Measurements from ENCODE around the gene MPZL3. TPM values are rescaled to one million over a fixed set of nuclear protein-coding genes. Genes with fewer than 3 reads are reported as not detected.

The MPZL3 gene, protein sequence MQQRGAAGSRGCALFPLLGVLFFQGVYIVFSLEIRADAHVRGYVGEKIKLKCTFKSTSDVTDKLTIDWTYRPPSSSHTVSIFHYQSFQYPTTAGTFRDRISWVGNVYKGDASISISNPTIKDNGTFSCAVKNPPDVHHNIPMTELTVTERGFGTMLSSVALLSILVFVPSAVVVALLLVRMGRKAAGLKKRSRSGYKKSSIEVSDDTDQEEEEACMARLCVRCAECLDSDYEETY
- total RNA-seq (2022; extraction: Qiagen RNA extraction; ENCODE audit: low read depth): 0.19 to 0.50 TPM (median 0.31 TPM) in 5 replicates

DNA sequence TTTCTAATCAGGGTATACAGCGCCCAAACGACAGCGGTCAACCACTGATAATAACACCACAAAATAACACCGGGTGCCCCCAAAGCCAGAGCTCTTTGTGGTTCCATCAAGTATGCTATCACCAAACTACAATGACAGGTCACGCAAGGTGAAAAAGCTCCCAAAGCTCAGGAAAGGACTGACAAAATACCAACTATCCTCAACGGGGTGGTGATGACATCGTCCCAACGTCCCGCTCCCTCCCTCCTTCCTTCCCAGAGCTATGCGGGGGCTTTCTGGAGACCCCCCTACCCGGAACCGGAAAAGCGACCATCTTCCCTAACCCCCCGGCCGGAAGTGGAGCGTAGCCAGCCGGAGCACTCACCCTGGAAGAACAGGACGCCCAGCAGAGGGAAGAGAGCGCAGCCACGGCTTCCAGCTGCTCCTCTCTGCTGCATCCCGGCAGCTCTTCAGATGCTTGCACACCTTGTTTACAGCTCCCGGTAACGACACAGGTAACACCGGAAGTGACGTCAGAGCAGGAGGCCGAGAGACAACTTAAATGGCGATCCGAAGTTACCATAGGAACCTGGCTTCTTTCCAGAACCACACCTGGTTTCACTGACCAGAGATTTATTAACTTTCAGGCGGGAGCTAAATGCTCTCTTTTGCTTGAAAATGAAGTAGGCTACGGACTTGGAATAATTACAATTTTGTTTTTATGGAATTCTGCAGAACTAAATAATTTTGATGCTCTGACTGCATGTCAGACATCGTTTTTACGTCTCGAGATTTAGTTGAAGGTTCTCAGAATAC, at the start of gene MPZL3:
Gene MPZL3 (minus strand): TSS at position 508 of the 795 bp plus-strand sequence. CDS start 71 bp downstream, at position 437.

DNA sequence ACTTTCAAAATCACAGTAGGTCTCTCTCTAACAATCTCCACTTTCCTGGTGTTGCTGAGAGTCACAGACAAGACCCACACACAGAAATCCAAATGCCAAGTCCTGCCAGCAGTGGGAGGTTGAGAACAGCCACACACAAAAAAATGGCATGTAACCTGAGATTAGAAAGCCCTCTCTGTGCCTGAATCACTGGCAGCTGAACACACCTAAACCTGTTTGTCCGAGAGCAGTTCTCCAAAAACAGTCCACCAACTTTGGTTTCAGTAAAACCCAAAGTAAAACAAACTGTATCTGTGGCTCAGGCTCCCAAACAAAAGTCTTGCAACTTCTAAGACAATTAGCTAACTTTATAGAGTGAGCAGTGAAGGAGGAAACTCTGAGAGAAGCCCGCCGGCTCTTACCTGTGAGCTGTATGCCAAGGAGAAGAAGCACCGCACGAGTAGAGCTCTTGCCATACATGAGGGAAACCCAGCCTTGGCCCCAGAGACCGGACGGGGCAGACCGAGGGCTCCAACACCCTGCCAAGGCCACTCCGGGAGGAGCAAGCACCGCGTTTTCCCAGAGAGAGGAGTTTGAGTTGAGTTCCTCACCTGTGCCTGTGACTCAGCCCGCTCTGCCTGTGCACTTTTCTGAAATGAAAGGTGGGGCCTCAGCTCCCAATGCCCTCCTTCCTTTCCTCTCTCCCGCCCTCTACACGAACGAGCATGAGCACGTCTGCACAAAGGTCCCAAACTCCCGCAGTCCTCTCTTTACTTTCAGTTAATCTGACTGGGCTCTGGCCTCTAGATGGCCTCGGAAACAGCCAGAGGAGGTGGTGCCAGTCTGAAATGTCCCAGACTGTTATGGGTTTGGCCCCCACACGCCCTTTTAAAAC, 11.8 kb upstream of the MPZL3 start, which contains the start of gene MPZL2:
Gene MPZL2 (minus strand): TSS at position 603 of the 874 bp plus-strand sequence. CDS start 144 bp downstream, at position 459.

DNA sequence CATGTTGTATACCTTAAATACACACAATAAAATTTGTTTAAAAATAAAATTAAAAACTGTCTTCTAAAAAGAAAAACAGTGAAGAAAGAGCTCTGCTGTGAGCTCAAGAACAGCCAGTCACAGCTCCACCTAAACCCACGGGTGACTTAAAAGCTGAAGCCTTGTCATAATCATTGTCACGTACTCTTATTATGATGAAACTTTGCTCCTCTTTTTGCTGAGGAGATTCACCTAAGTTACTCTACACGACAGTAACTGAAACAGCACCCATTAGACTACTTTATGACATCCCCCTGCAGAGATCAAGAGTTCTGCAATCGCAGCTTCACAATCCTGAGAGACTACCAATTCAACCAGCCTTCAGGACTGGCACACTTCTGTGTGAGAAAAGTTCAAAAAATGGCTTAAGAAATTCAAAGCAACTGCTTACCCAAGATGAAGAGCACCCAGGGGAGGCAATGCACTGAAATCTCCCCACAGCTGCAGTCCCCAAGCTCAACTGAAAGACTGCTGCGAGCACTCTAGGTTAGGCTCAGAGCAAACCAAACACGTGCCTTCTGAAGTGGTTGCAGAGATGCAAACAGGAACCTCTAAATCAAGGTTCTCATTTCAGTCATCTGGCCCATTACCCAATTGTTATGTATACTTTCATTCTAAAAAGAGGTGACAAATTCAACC, 27.5 kb downstream of the MPZL3 start, which contains the start of gene JAML:
Gene JAML (minus strand): TSS at position 501 of the 678 bp plus-strand sequence. CDS start 10,145 bp downstream, outside the sequence.

Other genes with a start within 250 kb of the MPZL3 start
- gene TMPRSS4, start 175.3 kb downstream of the MPZL3 start, total RNA-seq (2022; extraction: Qiagen RNA extraction; ENCODE audit: low read depth): not detected in 5 replicates
- not detected in 5 replicates for gene SMIM35, start 165.4 kb downstream of the MPZL3 start, total RNA-seq (2022; extraction: Qiagen RNA extraction; ENCODE audit: low read depth)
- gene SCN4B, start 99.5 kb downstream of the MPZL3 start, total RNA-seq (2022; extraction: Qiagen RNA extraction; ENCODE audit: low read depth): 0.02 to 0.11 TPM (median 0.03 TPM) in 3 of 5 replicates, not detected in the others
- gene SCN2B, start 75.7 kb downstream of the MPZL3 start, total RNA-seq (2022; extraction: Qiagen RNA extraction; ENCODE audit: low read depth): not detected in 5 replicates
- not detected in 5 replicates for gene JAML, start 27.4 kb downstream of the MPZL3 start, total RNA-seq (2022; extraction: Qiagen RNA extraction; ENCODE audit: low read depth)
- 0.07 to 0.09 TPM in 2 of 5 replicates, not detected in the others for gene MPZL2, start 11.9 kb upstream of the MPZL3 start, total RNA-seq (2022; extraction: Qiagen RNA extraction; ENCODE audit: low read depth)
- gene CD3E, start 52.4 kb upstream of the MPZL3 start, total RNA-seq (2022; extraction: Qiagen RNA extraction; ENCODE audit: low read depth): not detected in 5 replicates
- gene CD3D, start 90.3 kb upstream of the MPZL3 start, total RNA-seq (2022; extraction: Qiagen RNA extraction; ENCODE audit: low read depth): not detected in 5 replicates
- not detected in 5 replicates for gene CD3G, start 92.0 kb upstream of the MPZL3 start, total RNA-seq (2022; extraction: Qiagen RNA extraction; ENCODE audit: low read depth)
- 8.0 to 11.4 TPM (median 9.9 TPM) in 5 replicates for gene UBE4A, start 107.2 kb upstream of the MPZL3 start, total RNA-seq (2022; extraction: Qiagen RNA extraction; ENCODE audit: low read depth)
- 168 to 215 TPM (median 195 TPM) in 5 replicates for gene ATP5MG, start 149.2 kb upstream of the MPZL3 start, total RNA-seq (2022; extraction: Qiagen RNA extraction; ENCODE audit: low read depth)
- gene KMT2A, start 184.1 kb upstream of the MPZL3 start, total RNA-seq (2022; extraction: Qiagen RNA extraction; ENCODE audit: low read depth): 7.9 to 13.1 TPM (median 12.6 TPM) in 5 replicates

Data from A549 treated with GW870086 at 1 μM for 4 hours (cell line).